Activated CD8-positive, alpha-beta memory T cell treated with anti-CD3 and anti-CD28 coated beads, Interleukin-2, amount 50 U/mL, for 48 hours (primary cell): ENCODE measurements around the gene LHX2.
"Not testable (repeated sequence)": the region's sequence is repeated elsewhere in the genome, so short reads cannot be mapped to it uniquely, and the experiment has no call there.

Experiments used
- DNase-seq: peaks from one replicate; pipeline ENCODE4 v3.0.0-alpha.2; 2020

Gene LHX2, protein sequence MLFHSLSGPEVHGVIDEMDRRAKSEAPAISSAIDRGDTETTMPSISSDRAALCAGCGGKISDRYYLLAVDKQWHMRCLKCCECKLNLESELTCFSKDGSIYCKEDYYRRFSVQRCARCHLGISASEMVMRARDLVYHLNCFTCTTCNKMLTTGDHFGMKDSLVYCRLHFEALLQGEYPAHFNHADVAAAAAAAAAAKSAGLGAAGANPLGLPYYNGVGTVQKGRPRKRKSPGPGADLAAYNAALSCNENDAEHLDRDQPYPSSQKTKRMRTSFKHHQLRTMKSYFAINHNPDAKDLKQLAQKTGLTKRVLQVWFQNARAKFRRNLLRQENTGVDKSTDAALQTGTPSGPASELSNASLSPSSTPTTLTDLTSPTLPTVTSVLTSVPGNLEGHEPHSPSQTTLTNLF

DNA sequence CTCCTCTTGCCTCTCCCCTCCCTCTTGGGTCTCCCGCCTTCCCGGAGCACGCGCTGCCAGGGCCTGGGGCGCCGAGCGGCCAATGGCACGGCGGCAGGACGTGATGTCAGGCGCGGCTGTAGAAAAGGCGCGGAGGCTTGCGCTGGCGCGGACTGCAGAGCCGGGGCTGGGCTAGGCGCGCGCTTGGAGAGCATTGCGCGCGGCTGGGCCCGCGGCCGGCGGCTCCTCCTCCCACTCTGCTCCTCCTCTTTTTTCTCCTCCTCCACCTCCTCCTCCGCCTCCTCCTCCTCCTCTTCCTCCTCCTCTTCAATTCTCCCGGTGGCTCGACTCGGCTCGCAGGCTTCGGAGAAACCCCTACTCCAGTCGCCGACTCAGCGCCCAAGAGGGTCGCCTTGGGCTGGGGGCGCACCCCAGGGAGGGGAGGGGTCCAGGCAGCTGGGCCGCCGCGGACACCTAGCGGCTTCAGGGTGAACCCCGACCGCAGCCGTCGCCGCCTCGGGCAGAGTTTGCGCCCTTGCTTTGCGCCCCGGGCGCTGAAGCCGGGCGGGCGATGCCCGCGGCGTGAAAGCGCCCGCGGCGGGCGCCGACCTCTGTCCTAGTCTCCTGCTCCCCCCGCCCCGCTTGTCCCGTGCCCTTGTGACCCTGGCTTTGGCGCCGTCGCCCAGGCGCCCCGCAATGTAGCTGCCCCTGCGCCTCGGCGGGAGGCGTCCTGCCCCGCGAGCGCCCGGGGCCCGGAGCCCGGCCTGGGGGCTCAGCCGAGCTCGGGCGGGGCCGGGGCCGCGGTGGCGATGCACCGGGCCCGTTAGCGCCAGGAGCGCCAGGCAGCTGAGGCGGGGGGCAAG is at the start of gene LHX2:
Gene LHX2 (plus strand): TSS at position 309 of the 842 bp plus-strand sequence. CDS start 581 bp downstream, outside the sequence.
- peak; percentile 75 for DNase-seq

- no peak for DNase-seq
Observed at GRCh38 chr9:123964761-123965160, 46.8 kb upstream of the LHX2 start.

DNA sequence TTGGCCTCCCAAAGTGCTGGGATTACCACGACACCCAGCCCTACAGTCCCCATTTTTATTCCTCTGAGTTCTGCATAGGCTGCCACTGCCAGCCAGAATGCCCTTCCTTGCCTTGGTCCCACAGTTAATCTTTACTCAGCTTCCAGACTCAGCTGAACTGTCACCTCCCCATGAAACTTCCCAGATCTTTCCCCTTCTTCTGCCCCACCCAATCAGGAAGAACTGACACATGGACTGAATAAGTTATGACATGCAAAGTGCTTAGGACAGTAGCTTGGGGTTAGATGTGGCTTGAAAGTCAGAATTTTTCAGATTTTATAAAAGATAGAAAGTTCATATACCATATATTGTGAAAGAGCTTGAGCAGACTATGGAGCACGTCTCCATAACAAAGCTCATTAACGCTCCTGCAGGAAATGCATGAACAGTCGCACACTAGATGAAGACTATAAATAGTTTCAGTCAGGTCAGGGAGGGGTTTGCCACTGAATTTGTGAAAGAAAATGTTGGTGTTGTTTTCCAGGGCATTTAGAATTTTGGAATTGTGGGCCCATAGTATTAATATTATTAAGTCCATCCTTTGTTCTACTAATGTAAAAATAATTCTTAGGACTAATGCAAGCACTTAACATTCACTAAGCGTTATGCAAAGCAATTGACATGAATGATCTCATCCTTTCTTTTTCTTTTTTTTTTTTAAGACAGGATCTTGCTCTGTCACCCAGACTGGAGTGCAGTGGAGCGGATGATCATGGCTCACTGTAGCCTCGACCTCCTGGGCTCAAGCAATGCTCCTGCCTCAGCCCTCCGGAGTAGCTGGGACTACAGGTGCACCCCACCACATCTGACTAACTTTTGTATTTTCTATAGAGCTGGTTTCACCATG is 45.5 kb upstream of the LHX2 start:
- DNase-seq = no peak

DNA sequence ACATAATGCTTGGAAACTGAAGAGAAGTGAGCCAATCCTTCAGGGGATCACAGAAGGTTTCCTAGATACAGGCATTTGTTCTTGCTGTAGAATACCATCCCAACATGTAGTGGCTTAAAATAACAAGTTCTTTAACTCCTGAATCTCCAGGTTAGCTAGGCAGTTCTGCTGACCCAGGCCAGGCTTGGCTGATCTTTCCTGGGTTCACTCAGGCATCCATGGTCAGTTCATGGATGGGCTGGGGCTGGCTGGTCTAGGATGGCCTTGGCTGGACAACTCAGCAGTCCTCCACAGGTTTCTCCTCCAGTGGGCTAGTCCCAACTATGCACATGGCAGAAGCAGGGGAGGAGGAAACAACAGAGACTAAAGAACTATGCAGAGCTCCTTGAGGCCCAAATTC is 44.2 kb upstream of the LHX2 start:
- DNase-seq = no peak

GRCh38 chr9:123972618-123973017 is 39.0 kb upstream of the LHX2 start:
- DNase-seq = no peak

DNA sequence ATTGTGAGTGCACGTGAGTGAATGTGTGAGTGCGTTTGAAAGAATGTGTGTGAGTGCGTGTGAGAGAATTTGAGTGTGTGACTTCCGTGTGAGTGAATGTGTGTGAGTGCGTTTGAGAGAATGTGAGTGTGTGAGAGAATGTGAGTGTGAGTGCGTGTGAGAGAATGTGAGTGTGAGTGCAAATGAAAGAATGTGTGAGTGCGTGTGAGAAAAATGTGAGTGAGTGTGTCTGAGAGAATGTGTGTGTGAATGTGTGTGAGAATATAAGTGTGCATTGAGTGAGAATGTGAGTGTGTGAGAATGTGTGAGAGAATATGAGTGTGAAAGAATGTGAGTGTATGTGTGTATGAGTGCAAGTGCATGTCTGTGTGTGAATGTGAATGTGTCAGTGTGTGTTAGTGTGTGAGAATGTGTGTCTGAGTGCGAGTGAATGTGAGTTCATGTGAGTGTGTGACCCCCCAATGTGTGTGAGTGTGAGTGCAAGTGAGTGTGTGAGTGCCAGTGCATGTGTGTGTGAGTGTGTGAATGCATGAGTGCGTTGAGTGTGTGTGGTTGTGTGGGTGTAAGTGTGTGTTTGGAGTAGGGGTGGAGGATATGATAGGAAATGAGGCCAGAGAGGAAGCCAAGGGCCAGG is 37.9 kb upstream of the LHX2 start:
- DNase-seq = no peak

GRCh38 chr9:123974471-123974870 is 37.1 kb upstream of the LHX2 start:
- DNase-seq = no peak

DNA sequence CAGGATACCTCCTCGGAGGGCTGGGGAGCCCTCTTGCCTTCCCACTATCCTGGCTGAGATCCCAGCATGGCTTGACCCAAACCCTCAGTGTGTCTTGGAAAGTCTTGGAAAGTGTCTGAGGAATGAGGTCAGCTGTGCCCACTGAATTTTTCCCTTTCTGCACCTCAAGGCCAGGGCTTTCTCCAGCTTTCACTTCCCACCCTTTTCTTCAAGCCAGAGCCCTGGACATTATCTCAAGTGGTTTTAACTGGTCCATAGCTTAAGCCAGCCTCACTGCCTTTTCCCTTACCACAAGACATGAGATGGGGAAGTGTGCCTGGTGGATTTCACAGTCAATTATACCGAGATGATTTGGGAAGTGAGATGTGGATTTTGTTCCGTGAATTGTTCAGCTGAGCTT is 35.7 kb upstream of the LHX2 start:
- no peak for DNase-seq

DNA sequence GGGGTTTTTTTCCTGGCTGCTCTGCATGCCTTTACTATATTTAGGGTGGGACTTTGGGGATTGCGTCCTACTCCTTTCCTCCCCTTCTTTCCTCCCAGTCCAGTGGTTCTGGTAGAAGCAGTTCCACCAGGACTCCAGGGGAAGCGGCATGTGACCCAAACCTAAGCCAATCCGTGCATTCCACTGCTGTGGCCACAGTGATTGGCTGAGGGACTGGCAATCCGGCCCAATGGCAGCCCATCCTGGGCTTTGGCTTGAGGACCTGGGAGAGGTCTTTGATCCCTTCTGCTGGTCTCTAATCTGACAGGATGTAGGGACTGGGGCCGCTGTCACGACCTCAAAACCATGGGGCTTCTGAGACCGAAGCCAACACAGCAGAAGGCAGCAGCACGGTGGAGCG is 35.0 kb upstream of the LHX2 start:
- not testable (repeated sequence) for DNase-seq

GRCh38 chr9:123978981-123979380 is 32.6 kb upstream of the LHX2 start:
- no peak for DNase-seq

GRCh38 chr9:123982535-123982934 is 29.0 kb upstream of the LHX2 start:
- DNase-seq = no peak

DNA sequence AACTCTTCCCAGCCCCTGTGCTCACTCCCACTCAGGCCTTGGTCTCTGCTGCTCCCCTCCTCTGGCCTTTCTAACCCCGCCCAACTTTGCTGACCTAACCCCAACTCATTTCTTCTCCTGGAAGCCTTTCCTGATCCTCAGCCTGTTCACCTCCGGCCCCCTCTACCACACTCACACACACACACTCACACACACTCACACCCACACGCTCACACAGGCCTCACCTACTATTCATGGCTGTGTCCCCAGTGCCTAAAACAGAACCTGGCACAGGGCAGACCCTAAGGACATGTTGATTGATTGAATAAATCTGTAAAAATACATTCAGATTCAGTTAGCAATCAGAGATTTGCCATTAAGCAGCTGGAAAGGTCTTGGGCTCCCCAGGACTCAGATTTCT is 28.5 kb upstream of the LHX2 start:
- no peak for DNase-seq

DNA sequence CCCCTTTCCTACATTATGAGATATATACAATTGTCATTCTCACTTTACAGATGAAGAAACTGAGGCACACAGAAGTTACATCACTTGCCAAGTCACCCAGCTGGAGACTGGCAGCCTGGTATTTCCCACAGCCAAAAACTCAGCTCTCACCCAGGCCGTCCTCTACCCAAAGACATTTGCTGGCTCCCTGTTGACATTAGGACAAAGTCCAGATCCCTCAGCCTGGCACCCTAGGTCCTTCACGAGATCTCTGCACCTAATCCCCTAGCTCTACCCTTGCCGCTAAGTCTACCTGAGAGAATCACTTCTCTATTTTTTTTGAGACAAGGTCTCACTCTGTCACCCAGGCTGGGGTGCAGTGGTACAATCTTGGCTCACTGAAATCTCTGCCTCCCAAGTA is 26.8 kb upstream of the LHX2 start:
- no peak for DNase-seq

DNA sequence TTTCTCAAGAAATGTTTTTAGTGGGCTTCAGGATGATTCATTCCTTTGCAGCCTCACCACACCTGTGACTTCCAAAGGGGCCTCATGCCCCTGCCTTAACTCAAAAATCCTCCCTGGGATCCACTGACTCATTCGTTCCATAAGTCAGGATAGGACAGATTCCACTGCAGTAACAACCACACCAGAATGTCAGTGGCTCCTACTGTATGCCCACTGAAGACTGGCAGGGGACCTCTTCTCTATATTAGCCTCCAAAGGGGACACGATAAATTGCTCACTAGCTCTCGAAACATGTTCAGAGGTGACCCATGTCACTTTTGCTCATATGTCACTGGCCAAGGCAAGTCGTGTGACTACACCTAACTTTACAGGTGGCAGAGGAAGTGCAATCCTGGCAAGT is 25.7 kb upstream of the LHX2 start:
- no peak for DNase-seq

DNA sequence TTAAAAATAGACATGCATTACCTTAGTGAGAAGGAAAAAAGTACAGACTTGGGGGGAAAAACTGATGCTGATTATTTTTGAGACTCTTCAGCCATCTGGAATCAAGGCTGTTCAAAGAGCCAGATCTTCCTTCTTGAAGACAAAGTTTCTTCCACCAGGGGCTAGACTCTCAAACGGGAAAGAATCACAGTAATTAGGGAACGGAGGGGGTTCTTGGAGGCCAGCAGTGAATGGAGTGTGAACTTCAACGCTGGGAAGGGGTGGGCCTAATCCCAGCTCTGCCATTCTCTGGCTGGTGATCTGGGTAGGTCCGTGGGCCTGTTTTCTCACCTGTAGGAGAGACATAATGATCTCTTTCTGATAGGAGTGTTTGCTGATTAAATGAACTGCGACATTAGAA is 21.1 kb upstream of the LHX2 start:
- no peak for DNase-seq

GRCh38 chr9:123992679-123993078 is 18.9 kb upstream of the LHX2 start:
- not testable (repeated sequence) for DNase-seq

- DNase-seq = peak; percentile 65
Observed at GRCh38 chr9:123996731-123997421, 14.7 kb upstream of the LHX2 start.

- DNase-seq = no peak
Observed at GRCh38 chr9:123997665-123998277, 13.8 kb upstream of the LHX2 start.

GRCh38 chr9:123998278-123998925 is 13.2 kb upstream of the LHX2 start:
- DNase-seq = no peak

DNA sequence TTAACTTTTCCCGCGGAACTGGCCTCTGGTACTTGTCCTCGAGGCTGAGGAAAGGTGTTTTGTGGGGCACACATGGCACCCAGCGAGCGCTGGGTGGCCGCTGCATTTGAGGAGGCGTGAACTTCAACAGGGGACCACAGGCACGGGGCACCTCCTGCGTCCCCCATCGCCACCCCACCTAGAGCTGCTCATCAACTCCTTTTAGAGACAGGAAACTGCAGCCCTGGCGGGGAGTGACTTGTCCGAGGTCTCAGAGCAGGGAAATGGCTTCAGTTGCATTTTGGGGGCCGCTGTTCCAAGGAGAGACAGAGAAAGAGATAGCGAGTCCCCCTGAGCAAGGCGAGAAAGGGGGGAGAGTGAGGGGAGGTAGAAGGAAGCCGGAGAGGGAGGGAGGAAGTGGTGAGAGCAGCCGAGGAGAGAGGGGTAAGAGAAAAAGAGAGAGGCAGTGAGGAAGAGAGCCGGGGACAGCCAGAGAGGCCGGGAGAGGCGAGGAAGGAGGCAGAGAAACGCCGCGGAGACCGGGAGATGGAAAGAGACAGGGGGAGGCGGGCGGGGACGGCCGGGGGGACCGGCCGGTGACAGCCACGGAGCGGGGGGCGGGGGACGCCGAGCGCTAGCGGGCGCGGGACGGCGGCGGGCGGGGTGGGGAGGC is 12.5 kb upstream of the LHX2 start:
- DNase-seq = no peak
